NCI-H510A treated with DMSO at 0.1 percent for 48 hours (cell line): ENCODE measurements around the gene NAXD.
A peak's percentile ranks its signal among the peaks of the same experiment; 100 is the strongest.
"Not testable (repeated sequence)": the region's sequence is repeated elsewhere in the genome, so short reads cannot be mapped to it uniquely, and the experiment has no call there.

Experiments
- DNase-seq: peaks from one replicate; lab custom pipeline; 2025; lab: John Stamatoyannopoulos, UW

Gene NAXD

DNA sequence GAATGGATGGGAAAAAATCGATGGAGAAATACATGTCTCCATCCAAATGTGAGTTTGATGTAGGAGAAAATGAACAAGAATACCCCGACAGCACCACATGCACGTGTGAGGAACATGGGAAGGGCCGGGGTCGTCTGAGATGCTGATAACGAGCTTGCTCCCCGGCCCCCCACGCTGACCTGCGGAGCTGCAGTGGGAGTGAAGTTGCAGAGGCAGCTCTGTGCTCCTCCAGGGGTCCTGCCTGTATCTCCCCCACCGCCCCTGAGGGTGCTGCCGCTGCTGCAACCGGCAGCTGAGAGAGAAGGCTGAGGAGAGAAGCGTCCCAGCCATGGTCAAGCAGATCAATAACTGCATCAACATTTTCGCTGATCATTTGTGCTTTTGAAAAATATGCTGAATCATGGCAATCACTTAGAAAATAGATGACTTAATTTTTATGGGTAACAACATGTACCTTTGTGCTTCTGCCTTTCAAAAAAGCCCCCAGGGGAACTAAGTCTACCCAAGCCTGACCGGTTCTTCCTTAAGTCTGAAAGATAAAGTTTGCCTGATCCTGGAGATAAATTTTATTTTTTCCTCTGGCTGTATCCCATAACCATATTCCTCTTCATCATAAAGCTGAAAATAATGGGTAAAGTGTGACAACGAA, 18.2 kb upstream of the NAXD start:
- DNase-seq, result no peak

DNA sequence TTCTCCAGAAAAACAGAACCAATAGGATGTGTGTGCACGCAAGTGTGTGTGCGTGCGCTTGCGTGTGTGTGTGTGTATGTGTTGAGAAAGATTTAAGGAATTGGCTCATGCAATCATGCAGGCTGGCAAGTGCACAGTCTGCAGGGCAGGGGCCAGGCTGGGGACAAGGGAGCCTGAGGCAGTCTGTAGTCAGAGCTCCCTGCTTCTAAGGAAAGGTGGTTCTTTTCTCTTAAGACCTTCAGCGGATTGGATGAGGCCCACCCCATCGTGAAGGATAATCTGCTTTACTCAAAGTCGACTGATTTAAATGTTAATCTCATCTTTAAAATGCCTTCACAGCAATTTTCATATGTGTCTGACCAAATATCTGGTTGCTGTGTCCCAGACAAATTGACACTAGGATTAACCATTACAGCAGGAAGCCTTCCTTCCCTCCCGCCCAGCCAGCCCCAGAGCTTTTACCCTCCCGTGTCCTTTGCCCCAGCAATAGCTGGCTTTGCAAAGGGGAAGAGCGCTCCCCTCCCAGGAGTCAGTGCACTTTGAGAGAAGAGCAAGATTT, 15.0 kb upstream of the NAXD start:
- DNase-seq, result no peak

DNA sequence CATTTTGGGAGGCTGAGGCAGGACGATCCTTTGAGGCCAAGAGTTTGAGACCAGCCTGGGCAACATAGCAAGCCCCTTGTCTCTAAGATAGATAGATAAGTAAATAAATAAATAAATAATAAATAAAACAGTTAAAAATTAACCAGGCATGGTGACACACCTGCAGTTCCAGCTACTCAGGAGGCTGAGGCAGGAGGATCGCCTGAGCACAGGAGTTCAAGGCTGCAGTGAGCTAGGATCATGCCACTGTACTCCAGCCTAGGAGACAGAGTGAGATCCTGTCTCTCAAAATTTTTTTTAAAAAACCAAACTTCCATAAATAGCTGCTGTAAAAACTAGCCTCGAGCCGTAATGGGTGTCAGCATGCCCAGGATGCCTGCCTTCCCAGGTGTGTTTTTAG, 14.4 kb upstream of the NAXD start:
- DNase-seq, result no peak

DNA sequence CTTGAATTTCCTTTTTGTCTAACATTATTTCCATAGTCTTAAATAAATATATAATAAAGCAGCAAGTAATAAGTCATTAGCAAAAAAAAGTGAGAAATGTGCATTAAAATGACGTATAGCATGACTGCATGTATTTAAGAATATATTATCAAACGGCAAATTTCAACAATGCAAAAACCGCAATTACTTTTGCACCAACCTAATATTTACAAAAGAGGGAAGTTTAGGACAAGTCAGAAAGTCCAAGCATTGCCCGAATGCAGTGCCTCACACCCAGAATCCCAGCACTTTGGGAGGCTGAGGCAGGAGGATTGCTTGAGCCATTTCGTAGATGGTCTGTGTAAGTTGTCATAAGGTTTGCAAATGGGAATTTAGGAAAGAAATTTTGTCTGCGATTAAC, 10.2 kb upstream of the NAXD start:
- no peak for DNase-seq

DNA sequence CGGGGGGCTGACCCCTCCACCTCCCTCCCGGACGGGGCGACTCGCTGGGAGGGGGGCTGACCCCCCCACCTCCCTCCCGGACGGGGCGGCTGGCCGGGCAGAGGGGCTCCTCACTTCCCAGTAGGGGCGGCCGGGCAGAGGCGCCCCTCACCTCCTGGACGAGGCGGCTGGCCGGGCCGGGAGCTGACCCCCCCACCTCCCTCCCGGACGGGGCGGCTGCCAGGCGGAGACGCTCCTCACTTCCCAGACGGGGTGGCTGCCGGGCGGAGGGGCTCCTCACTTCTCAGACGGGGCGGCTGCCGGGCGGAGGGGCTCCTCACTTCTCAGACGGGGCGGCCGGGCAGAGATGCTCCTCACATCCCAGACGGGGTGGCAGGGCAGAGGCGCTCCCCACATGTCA, 9.1 kb upstream of the NAXD start:
- not testable (repeated sequence) for DNase-seq

DNA sequence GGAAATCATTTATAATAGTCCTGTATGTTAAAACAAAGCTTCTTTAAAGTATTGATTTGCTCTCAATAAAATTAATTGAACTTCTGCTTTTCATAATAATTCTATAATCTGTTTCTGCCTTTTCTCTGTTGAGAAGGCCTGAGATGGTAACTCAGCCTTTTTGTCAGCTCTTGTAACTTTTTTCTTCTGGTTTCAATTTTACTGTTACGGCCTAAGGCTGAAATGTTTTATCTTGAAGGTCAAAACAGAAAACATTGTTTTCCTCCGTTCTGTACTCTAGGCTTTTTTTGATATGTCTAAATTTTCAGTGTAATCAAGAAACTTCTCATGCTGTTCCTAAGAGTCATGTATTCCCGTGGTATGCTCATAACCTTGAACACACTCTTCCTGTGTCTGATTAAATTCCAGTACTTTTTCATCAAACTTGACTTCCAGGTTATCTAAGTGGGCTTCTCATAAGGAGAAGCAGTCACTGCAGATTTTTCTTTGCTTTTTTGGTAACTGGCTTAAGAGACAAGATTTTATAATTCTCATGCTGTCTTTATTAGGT, 7.6 kb upstream of the NAXD start:
- DNase-seq, result no peak

DNA sequence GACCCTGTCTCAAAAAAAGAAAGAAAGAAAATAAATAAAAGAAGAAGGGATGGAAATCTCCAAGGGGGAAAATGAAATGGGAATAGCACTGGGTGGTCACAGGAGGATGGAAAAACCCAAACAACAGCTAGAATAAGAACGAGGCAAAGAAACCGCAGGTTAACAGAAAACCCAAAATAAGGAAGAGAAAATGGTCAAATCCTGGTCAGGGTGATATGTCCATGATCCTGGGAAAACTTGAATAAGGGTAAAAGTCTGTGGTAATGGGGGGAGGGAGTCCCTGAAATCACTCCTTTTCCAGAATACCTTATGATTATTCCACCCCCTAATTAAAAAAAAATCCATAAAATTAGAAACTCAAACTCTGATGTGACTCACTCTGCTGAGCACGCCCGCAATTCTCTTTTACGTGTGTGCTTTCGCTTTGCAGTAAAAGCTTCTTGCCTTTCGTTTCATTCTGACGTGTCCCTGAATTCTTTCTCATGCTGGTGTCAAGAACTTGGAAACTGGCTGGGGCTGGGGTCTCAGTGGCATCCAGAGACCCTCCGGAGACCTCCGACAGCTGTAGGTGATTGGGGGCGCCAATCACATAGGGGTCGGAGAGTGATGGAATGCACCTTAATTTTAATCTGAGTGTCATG, 4.3 kb upstream of the NAXD start:
- DNase-seq, result no peak

DNA sequence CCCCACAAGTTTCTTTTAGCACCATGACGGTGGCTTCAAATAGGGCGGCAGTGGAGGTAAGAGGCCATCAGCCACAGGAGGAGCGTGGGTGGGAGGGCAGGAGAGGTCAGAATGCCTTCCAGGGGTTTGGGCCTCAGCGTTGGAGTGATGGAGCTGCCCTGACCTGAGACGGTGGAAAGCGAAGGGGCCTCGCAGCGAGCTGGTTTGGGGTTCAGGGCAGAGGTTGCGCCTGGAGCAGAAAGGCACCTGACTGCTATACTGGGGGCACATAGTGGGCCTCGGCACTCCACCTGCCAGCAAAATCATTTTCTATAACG, 382 bp upstream of the NAXD start:
- DNase-seq, result no peak

DNA sequence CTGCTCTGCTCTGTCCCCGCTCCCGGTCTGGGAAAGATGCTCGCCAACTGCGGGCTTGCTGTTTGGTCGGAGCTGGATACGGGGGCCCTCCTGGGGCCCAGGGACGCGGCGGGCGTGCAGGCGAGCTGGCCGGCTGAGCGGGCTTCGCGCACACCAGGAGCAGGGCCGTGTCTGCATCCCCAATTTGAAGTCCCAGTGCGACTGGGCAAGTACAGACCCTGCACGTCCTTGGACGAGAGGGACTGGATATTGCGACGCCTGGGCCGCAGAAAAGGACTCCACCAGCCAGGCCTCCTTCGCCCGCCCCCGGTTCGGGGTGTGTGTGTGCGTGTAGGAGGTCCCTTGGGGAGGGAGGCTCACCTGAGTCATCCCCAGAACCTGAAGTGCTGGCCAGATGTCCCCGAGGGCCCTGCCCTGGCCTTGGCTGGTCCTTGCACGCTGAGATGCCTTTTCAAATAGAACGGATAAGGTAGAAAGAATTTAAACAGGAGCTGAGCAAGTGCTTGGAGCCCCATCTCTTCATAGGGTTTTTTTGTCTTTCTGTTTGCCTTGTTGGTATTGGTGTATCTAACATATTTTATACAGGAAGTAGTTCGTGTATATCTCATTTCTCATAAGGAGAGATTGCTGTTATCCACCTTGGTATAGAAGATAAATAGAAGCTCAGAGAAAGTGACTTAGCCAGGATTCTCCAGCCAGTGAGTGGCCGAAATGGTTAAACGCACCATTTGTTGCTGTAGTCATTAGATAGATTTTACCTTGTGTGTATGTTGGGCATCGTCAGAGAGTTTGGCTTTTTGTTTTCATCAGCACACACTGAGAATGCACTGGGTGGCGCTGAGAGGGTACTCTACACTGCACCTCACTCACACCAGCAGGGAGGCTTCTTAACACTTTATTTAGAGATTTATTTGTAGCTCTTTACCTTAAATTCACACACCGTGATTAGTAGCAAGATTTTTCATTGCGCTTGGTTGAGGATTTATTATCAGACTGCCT, 1.1 kb downstream of the NAXD start:
- DNase-seq, result peak; percentile 47

DNA sequence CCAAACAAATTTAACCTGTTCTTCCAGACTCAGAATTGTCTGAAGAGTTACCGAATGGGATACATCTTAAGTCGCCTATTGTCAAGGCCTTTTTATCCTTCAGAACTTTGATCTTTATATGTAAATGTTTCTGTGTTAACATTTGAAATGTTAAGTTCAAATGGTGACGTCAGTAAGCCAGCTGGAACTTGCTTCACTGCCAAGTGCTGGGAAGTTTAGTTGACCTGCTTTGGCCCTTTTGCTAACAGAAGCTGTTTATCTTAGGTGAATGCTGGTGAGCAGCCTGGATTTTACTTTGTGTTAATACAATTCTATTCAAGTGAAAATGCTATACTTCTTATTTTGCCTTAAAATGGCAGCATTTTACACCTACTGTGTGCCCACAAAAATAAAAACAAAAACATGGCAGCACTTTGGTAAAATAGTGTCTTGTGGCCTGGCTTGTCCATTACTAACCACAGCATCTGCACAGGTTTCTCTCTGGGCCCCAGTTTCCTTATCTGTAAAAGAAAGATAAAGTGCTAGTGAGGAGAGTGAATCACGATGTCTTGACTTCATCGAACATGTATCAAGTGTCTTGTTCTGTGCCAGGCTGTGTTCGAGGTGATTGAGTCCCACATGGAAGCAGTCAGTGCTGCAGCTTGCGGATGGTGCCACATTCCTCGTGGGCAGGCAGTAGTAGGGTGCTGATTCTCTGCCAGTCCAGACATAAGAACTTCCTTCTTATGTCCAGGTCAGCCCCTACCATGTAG, 2.2 kb downstream of the NAXD start:
- peak; percentile 24 for DNase-seq

DNA sequence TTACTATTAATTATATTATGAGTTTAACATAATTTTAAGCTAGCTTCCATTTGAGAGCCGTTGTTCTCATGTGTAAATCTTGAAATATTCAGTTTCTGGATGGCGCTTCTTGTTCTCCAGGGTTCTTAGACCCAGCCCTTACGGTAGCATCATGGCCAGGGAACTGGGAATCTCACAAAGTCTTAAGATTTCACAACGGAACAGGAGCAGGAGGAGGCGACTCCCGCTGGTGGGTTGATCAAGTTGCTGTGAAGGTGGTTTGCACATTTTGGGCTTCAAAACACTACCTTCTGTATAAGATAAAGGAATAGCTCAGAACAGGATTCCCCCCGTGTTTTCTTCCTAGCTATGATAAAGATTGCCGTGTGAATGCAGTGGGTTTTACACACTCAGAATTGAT, 2.8 kb downstream of the NAXD start:
- DNase-seq, result no peak

DNA sequence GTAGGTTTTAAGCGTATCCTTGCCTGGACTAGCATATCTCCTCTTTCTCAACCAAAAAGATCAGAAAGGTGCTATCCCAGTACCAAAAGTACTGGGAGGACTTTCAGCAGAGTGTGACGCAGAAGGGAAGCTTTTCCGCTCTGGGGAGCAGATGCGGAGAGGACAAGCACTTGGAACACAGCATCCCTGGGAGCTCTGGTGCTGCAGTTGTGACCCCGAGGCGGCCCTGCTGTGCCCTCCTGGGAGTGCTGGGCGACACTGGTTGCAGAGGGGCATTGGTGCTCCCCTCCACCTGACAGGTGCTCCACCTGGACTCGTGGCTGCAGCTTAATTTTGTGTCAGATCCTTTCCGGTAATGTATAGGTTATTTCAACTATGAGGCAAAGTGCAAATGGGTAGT, 3.4 kb downstream of the NAXD start:
- DNase-seq, result no peak

DNA sequence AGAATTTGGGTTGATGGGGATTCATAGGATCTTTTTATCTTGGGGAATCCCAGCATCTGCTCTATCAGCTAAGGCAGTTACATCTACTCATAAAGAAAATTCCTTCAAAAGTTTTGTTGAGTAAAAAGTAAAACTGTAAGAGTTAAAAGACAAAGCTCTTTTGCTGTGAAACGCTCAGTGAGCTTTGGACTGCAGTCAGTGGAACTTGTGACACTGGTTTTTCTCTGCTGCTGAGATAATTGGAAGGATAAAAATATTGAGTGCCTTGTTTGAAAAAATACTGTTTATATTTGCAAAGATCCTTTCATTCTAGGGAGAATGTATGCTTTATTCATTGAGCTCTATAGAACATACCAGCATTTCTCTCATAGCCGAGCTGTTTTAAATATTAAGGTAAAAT, 5.3 kb downstream of the NAXD start:
- DNase-seq, result no peak

DNA sequence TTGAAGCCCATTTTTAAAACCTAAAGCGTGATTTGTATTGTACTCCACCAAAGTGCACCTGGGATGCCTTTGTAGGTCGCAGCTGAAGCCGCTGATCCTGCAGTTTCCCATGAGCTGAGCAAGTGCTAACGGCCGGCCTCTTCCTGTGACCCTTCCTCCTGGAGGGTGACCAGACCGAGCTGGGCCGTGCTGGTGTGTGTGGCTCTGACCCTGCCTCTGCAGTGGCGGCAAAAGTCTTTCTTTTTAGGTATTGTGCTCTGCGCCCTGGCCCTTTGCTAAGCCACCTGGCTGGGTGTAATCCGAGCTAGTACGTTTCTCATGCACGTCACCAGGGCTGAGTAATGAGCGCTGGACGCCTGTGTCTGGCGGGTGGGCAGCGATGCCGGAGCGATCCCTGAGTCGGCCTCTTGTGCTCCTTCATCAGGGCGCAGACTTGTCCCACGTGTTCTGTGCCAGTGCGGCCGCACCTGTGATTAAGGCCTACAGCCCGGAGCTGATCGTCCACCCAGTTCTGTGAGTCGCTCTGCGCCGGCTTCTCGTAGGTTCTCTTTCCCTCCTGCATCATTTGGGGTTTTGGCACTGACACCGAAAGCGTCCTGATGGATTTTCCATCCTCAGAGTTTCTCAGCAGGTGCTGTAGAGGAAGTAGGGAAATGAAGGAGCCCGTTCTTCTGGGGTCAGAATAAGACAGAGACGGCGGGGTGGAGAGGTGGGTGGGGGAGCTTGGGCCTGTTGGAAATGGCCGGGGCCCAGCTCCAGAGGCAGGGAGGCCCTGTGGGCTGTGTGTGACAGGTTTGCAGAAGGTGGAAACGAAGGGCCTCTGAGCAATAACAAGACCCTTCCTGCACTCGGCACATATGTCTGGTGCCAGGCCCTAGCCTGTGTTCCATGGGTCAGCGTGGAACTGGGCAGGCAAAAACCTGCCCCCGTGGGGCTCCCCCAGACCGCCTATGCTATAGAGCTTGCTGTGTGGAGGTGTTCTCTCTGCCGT, 9.7 kb downstream of the NAXD start:
- peak; percentile 88 for DNase-seq

DNA sequence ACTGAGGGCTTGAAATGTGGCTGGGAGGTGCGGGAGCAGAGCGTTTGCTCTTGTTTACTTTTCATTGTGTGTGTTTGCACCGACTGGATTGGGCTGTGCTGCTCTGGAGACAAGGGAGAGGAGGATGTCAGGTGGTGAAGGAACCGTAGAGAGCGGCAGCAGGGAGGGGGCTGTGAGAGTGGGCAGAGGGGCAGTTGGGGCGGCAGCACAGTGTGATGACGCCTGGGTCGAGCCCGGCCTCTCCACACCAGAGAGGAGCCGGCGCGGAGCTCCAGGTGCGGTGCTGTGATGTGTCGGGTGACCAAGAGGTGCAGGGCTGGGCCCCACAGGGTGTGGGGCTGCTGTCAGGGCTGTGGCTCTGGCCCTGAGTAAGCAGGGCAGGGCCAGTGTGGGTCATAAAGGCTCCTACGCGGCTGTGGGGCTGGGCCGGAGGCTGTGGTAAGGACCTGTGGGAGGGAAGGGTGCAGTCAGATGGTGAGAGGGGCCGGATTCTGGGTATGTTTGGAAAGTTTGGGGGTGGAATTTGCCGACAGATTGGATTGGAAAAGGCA, 10.5 kb downstream of the NAXD start:
- DNase-seq, result peak; percentile 83

DNA sequence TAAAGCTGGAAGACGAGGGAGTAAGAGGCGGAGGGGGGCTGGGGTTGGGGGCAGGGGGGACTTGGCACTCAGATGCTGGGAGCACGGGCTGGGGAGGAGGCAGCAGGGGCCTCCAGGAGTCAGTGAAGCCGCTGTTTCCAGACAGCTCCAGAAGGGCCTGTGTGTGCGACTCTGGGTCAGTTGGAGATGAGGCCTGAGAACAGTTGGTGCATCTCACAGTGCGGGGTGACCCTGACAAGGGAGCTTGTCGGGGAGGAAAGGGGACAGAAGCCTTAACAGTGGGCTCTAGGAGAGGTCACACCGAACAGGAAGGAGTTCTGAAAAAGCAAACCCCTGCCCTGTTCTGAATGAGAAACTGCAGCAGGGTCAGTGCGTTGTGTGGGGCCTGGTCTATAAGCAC, 11.2 kb downstream of the NAXD start:
- no peak for DNase-seq

DNA sequence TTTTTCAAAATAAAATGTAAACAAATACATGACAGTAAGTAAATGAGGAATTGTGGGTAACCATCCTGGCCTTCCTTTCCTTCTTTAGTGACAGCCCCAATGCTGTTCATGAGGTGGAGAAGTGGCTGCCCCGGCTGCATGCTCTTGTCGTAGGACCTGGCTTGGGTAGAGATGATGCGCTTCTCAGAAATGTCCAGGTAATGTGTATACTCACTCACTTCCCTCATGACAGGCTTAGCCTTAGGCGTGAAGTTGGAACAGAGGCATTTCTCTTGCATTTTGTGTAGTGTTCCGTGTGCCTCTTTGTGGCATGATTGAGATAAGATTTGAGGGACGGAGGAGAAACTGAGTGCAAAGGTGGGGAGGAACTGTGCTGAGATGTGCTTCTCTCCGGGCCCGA, 12.0 kb downstream of the NAXD start:
- no peak for DNase-seq

DNA sequence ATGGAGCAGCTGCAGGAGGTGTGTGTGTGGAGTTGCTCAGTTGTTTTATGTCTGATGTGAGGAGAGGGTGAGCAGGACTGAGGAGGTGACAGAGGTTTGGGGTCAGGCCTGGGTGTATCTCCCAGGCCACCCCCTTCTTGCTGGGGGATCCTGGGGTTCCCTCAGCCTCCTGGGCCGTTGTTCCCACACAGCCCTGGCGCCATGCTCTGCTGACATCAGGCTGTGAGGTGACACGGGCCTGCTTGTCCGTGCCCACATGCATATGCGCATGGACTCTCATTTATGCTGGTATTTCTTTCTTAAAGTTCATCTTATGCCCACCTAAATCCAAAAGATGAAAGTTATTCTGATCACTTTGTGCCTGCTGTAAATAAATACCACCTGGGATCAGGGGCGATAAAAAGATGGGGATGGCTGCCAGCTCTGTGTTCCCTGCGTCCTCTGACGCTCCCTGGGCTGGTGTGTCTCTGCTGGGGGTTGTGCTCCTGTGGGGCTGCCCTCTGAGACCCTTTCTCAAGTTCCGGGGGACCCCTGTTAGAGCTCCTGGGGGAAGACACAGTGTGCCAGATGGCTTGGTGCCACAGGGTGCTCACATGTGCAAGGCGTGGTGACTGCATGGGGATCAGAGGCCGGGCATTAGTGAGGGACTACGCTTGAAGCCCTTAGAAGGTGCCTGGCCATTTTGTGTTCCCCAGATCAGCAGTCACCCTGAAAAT, 12.6 kb downstream of the NAXD start:
- DNase-seq, result no peak

DNA sequence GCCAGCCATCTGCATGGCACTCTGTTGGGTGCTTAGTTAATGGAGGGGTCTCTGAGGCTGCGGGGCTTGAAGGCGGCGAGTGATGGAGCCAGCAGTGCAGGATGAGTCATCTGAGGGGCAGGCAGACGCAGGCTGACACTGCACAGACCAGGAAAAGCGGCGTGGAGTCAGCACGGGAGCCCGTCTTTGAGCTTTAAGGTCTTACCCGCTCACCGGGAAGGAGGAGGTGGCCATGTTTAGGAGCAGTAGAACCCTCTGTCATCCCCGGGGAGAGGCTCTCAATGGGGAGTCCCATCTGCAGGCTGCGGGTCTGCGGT, 13.1 kb downstream of the NAXD start:
- no peak for DNase-seq
